GM19035 (cell line): Measurements from ENCODE around the gene PALD1.

Experiments used
- ATAC-seq: cut with Tn5 transposase; IDR thresholded peaks from one replicate; pipeline ENCODE4 v1.9.1; 2021; ENCODE audit not compliant: unreplicated experiment

PALD1 gene

DNA sequence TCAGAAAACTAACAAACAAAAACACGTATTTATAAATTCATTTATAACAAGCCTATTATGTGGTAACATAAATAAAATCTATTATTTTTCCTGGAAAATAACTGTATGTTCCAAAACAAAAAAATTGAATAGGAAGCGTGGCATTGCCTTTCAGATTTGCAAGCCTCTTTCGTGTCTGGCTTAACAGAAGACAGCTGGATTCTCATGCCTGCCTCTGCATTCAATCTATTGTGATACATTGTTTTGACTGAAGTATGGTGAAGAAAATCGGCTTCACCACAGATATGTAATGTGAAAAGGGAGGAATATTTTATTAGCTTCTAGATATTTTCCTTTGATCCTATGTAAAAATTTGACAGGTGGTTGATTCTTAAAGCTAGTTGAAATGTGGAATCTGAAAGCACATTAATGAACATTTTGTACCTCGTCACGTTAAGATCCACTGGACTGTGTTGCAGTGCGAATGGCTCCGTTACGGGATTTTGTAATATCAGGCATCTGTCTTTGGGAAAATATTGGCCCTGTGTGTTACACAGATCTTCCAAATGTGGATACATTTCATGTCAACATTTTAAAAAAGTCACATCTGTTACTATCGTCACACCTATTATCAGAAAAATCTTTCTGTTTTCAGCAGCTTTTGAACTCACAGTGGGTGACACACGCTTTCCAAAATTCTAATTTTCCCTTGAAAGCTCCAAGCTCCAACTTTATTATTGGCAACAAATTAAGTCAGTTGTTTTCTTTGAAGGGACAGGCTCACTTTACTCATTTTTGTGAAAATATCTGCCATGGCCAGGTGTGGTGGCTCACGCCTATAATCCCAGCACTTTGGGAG is 26.2 kb downstream of the PALD1 start:
- no peak for ATAC-seq

DNA sequence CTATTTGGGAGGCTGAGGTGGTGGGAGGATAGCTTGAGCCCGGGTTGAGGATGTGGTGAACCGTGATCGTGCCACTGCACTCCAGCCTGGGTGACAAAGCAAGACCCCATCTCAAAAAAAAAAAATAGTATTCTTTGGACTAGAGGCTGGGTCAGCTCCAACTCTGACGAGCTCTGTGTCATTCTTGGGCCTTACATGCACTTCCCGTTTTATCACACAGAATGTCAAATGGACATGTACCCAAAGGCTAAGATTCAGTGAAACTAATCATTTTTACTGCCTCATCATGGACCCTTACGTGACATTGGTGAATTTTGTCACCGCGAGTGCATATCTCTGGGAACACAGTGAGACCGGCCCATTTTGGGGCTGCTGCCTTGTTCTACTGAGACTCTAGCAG is 27.3 kb downstream of the PALD1 start:
- no peak for ATAC-seq

DNA sequence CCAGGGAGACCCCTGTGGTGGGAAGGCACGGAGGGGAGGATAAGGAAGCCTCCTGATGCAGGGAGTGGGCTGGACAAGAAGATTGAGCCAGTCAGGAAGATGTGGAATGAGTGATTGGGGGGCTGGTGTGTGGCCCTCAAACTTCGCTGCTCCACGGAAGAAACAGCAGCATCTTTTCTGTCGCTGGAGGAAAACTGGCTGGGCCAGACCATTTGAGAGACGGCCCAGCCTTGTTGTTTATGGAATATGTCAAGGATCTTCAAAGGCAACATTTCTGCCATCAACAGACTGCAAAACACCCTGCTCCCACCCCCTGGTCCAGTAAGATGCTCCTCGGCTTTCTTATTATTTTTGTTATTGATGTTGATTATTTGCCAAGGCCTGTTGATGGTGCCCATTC is 29.4 kb downstream of the PALD1 start:
- ATAC-seq: no peak

DNA sequence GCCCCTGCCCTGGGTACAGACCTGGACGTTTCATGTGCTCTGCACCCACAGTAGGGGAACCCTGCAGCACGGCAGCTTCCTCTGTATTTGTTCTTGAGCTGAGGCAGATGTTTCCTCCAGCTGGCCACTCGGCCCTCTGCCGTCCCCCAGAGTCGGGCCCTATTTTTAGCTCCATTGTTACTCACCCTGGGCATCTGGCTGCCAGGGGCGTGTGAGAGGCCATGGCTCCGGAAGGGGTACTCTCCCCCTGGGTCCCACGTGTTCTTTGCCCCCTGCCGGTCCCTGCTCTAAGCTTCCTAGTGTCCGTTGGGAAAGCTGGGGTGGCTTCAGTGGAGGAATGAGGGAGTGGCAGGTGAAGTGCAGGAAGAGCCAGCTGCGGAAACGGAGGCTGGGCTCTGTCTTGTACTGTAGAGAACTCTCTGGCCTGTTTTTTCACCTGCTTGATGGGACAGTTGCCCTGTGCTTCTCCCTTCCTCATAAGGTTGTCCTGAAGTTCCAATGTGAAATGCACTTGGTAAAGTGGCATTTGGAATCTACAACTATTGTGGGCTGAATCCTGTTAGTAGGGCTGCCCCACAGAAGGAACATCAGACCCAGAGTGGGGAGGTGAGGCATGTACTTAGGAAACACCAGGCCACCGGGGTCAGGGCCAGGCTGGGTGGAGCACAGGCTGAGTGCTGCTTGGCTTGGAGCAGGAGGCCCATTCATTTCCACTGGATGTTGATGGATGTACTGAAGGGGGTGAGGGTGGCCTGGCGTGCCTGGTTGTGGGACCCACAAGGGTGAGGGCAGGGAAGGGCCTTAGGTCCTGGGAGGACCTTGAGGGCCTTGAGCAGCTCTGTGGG is 30.6 kb downstream of the PALD1 start:
- ATAC-seq: no peak

DNA sequence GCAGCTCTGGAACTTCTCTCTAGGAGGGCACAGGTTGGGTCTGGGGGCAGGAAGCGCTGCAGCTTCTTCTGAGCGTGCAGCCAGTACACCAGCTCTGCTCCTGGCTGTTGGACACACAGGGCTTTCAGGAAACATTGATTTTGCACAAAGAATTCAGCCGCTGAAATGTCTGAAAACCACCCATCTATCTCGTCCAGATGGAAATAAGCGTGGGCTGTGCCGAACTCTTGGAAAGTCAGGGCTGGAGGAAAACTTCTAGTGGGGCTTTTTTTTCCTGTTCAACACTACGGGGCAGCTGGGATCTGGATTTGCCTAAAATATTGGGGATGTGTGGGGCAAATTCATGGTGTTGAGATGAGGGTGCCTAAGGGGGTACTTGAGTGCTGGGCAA is 31.2 kb downstream of the PALD1 start:
- no peak for ATAC-seq

DNA sequence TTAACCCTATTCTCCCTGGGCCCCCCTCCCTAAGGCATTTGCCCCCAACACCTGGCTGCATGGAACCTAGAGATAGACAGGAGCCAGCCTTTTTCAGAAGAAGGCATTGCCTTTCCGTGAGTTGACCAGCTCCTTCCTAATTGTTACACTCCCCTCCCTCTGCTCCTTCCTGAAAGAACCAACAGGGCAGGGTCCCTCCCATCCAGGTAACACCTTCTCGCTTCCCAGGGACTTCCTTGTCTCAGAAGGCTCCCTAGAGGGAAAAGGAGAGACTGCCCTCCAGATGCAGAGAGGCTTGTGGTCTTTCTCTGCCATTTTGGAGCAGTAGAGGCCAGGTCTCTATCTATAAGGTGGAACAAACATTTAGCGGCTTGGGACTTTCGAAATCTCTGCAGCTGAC is 31.9 kb downstream of the PALD1 start:
- no peak for ATAC-seq

DNA sequence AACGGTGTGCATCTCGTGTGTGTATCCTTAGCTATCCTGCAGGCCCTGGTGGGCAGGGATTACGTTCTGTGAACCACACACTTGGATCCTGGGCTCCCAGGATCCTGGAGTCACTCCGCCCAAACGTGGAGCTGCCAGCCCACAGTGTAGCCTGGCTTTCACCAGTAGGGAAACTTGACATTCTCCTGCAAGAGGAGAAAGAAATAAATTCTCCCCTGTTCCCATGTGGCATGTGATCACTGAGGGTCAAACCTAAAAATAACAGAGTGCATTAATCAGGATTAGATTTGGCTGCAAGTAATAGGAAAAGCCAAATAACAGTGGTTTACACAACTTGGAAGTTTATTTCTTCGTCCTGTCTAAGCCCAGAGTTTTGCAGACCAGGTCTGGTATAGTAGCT is 32.3 kb downstream of the PALD1 start:
- ATAC-seq: no peak

DNA sequence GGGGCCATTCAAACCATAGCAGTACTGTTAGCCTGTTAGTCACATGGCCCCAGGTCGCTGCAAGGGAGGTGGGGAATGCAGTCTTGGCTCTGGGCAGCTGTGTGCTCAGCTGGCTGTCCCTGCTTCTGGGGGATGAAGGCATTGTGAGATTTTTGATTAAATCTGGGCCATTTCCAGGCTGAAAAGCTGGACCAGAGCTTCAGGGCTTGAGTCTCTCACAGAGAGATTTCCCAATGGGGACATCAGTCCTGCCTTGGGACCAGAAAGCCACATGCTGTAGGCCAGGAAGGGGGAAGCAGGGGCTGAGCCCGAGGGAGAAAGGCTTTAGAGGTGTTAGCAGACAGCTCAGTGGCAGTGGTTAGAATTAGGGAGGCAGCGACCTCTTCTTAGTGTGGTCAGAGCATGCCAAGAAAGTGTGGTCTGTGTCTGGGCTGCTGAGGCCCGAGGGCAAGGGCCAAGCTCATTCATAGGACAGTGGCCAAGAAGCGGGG is 33.6 kb downstream of the PALD1 start:
- no peak for ATAC-seq

DNA sequence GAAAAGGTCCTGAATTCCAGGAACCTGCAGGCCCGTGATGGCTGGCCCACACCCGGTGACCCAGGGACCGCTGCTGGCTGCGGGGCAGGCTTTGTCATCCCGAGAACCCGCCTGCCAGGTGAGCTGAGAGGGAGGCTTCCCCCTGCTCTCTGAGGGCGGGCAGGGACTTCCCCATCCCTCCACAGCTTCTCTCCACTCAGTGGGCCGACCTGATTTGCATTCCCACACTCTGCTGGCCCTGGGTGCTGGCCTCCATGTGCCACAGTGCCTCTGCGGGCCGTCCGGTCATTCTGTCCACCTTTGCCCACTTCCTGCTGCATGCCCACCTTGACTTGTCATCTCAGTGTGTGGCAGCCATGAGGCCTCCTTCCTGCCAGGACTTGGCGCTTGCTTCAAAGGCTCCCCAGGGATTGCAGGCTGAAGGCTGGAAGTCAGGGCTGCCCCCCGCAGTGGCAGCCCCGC is 35.3 kb downstream of the PALD1 start:
- peak; percentile 95 for ATAC-seq

DNA sequence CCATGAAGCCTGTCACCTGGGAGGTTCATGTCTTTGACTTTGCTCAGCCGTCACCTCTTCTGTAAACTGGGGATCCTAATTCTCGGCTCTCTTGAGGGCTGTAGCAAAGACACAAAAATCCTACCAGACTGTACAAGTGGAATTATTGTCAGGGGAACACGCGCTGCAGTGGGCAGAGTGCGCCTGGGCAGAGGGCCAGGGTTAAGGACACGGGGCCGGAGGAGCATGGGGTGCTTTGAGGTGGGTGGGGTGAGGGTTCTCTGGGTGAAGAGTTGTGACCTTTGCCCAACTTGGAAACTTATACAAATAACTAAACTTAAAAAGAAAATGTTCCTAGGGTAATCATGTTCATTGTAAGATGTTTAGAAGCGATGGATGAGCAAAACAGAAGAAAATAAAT is 36.0 kb downstream of the PALD1 start:
- no peak for ATAC-seq

DNA sequence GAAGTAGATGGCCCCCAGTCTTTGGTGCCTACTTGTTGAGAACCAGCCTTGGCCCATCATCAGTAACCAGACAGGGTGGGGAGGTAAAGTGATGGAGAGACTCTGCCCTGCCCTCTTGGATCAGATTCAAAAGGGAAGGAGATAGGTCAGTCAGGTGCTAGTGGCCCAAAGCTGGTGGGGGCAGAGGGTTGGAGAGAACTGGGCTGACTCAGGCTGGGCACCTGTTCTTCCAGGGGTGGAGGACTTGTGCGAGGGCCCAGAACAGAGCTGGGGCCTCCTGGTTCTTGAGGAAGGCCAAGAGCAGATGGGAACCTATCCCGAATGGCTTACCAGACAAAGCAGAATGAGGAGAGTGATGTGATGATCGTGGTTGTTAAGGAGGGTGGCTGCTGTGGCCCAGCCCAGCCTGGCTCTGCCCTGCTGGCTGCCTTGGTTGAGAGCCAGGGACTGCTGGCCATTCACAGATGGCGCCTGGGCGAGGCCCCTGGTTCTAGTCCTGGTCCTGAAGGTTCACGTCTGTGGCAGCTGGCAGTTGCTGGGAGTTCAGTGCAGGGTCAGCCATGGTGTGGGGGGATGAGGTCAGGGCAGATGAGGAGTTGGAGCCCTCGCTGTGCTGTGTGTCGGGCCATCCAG is 36.6 kb downstream of the PALD1 start:
- no peak for ATAC-seq

DNA sequence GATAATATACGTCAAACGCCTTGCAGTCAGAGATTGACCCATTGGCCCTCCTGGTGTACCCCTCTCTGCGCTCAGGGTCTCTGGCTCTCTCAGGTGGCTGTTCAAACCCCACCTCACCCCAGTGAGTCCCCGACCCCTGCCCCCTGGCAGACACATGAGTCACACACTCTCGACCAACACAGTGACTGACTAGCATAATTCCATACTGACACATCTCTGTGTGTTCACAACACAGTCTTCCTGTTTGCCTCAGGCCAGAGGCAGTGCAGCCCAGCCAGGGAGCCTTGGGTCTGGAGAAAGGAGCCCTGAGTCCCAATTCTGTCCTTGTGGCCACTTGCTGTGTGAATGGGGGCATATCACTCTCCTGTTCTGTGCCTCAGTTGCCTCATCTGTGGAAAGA is 40.1 kb downstream of the PALD1 start:
- ATAC-seq: no peak

DNA sequence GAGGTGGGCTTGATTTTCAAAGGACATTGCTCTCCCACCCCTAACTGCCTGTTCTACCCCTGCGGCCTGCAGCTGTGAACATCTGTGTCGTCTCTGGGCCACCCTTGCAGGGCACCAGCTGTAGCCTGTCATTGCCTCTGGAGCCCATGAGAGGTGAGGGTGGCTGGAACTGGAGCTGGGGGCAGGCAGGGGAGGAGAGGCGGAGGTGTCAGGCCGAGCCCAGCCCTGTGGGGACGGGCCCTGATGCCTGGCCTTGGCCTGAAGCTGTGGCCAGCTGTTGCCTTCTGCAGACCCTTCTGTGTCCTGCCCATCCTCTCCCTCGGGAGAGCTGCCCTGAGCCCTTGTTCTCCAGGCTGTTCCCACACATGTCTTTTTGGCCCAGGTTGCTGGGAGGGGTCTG is 44.5 kb downstream of the PALD1 start:
- no peak for ATAC-seq

DNA sequence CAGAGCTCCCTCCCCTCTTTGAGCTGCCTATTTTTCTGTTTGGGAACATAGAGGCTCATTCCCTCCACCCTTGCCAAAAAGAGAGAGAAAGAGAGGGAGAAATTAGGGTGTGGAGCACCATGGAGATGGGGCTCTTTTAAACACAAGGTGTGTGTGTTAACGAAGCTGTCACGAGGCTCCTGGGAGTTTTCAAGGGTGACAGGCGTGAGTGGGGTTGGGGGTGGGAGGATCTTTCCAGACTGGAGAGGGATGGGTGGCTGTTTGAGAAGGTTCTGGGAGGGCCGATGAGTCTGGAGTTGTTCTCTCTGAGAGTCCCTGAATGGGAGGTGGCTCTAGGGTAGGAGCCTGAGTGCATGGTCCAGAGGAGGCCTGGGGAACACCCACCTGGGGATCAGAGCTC is 45.0 kb downstream of the PALD1 start:
- no peak for ATAC-seq

DNA sequence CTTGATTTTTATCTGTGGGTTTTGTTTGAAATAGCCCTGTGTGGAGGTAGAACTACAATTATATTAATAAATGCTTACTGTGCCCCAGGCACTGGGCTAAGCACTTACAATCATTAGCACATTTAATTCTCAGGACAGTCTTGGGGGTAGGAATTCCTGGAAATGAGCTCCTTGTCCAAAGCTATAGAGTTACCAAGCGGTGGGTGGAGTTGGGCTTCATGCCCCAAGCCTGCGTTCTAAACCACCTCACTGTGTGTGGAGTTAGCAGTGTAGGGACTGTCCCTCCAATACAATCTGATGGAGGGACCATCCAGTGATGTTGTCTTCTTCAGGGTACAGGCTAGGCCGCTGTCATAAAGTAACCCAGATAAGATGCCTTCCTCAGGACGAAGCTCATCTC is 49.7 kb downstream of the PALD1 start:
- no peak for ATAC-seq

DNA sequence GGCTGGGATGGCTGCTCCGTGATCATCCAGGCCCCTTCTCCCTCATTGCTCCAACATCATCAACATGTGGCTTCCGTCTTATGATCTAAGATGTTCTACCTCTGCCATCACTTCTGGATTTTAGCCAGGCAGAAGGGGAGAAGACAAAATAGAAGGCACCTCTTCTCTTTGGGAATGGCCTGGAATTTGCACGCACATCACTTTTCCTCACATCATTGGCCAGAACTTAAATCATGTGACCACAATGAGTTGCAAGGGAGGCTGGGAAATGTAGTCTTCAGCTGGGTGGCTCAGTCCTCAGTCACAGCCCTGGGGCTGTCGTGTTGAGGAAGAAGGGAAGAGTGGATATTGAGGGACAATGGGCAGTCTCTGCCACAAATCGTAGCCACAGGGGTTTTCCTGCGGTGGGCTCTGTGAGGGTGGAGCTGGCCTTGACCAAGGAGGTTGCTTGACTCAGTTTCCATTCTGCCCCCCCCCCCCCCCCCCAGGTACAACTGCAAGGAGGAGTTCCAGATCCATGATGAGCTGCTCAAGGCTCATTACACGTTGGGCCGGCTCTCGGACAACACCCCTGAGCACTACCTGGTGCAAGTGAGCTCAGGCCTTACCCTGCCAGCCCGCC is 50.3 kb downstream of the PALD1 start:
- ATAC-seq: no peak

DNA sequence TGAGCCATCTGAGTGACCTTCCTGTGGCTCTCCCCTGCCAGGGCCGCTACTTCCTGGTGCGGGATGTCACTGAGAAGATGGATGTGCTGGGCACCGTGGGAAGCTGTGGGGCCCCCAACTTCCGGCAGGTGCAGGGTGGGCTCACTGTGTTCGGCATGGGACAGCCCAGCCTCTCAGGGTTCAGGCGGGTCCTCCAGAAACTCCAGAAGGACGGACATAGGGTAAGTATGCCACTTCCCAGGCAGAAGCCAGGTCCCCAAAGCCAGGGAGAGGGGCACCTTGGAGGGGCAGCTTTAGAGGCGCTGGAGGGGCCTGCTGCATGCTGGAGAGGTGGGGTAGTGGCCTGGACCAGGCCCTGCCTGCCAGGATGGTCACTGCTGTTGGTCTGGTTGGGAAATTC is 51.3 kb downstream of the PALD1 start:
- ATAC-seq: no peak

DNA sequence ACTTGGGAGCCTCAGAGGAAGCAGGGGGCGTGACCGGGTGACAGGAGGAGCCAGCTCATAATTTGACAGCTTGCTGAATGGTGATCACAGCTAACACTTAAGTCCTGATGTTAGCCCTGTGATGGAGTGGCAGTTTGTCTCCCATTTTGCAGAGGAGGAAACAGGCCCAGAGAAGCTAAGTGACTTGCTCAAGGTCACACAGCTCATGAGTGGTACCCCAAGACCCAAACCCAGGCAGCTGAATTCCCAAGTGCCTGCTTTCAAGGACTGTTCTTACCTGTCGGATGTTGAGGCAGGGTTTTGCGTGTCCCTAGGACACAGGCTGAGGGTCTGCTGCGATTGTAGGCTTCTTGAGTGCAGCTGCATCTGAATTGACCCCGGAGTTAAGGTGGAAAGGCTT is 51.7 kb downstream of the PALD1 start:
- no peak for ATAC-seq

DNA sequence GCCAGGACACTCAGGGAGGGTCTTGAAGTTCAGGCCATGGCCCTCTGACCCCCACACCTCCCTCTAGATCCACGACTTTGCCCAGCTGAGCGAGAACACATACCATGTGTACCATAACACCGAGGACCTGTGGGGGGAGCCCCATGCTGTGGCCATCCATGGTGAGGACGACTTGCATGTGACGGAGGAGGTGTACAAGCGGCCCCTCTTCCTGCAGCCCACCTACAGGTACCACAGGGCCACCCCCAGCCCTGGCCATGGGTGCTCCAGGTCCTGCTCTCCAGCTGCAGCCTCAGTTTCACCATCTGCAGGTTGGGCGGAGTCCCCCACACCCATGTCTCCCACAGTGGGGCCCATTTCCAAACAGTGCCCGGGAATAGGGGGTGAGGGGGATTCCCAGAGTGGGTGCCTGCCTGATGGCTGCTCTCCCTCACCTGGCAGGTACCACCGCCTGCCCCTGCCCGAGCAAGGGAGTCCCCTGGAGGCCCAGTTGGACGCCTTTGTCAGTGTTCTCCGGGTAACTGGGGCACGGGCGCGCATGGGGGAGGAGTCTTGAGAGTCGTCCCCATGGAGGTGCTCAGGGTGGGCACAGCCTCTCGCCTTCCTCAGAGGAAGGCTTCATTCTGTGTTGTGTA is 54.1 kb downstream of the PALD1 start:
- ATAC-seq: no peak

DNA sequence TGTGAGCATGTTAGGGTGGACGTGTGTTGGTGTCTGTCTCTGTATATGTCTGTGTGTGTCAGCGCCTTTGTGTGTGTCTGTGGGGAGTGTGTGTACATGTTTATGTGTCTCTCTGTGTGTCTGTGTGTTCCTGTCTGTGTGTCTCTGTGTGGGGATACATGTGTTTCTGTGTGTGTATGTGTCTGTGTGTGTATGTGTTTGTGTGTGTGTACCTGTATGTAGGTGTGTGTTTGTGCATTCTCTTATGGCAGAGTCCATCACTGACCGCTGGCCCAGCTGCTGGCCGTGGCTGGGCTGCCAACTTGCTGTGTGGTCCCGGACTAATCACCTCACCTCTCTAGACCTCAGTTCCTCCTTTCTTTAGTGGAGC is 54.6 kb downstream of the PALD1 start:
- ATAC-seq: no peak

DNA sequence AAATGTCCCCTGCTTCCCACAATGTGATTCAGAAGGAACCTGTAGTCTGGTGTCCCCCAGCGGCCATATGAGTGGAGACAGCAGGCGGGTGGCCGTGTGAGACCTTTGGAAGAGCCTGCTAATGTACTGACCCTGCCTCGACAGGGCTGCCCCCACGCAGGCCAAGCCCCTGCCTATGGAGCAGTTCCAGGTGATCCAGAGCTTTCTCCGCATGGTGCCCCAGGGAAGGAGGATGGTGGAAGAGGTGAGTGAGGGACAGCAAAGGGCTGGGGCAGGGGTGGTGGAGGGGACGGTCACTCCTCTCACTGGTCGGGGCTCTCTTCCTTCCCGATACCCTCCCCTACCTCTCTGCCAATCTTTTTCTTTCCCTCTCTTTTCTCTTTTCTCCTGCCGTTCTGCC is 55.7 kb downstream of the PALD1 start:
- ATAC-seq: no peak
